ENCODE results near the gene WFS1. TPM values are rescaled to one million over a fixed set of nuclear protein-coding genes. Genes with fewer than 3 reads are reported as not detected.

WFS1 gene
- total and polyA plus RNA-seq, 2 donors (not counting 3 experiments of a cell fraction or from before 2014, with no cell fraction given), result 48.2 to 70.0 TPM

- intact Hi-C loops (cut with micrococcal nuclease), result no loop called here
- TF ChIP-seq CTCF (IDR thresholded peaks at IDR 0.05; ENCODE audit: extremely low read depth in 1 of 2, insufficient read depth in 1 of 2, low read depth in 1 of 2, low read length in 2 of 2), result no peak
- no peak for TF ChIP-seq MYC (IDR thresholded peaks at IDR 0.05; ENCODE audit: low read depth, low read length)
- TF ChIP-seq GATA2 (IDR thresholded peaks at IDR 0.05; ENCODE audit: insufficient read depth, insufficient read length, low read depth, low read length), result no peak
- no peak for TF ChIP-seq FOS (IDR thresholded peaks at IDR 0.05; ENCODE audit: borderline replicate concordance, insufficient read depth, low read length)
- no peak for TF ChIP-seq MAX (IDR thresholded peaks at IDR 0.05; ENCODE audit: insufficient read depth, insufficient read length)
- no peak for TF ChIP-seq EZH2 (IDR thresholded peaks at IDR 0.05; ENCODE audit: borderline replicate concordance, low read depth, low read length, severe bottlenecking)
- TF ChIP-seq POLR2AphosphoS5 (IDR thresholded peaks at IDR 0.05; ENCODE audit: insufficient read depth, low read depth, low read length), result no peak
- no peak for TF ChIP-seq JUN (IDR thresholded peaks at IDR 0.05; ENCODE audit: borderline replicate concordance, insufficient read depth, insufficient read length, low read depth)
- TF ChIP-seq POLR2A (IDR thresholded peaks at IDR 0.05; ENCODE audit: low read depth, low read length), result no peak
- Histone ChIP-seq H3K36me3 (ENCODE audit: control insufficient read depth in 2 of 2, extremely low read depth in 1 of 2, insufficient read depth in 2 of 2, low read length in 2 of 2) (no peaks in the 10 kb centered on the region), H3K4me1 (ENCODE audit: control insufficient read depth, extremely low read depth, insufficient read depth, low read length) (no peaks in the 10 kb centered on the region), H3K27me3 (ENCODE audit: control insufficient read depth in 2 of 2, insufficient read depth in 2 of 2, low read length in 2 of 2) (no peaks in the 10 kb centered on the region), H3K4me2 (ENCODE audit: insufficient read depth, low read length) (no peak overlapping the region), H3K27ac (ENCODE audit: insufficient read depth, low read depth, low read length) (no peak overlapping the region), H3K9me1 (replicated peaks; ENCODE audit: control insufficient read depth, extremely low read depth, insufficient read depth, low read length) (no peaks in the 10 kb centered on the region), H2AFZ (ENCODE audit: low read depth, low read length) (no peak overlapping the region), H3K9ac (replicated peaks; ENCODE audit: extremely low read depth, insufficient read depth, low read length) (no peak overlapping the region), H3K79me2 (ENCODE audit: control insufficient read depth, insufficient read depth, low read length) (no peaks in the 10 kb centered on the region), H3K4me3 (replicated peaks in 1 of 3; ENCODE audit: insufficient read depth in 1 of 3, low read depth in 1 of 3, low read length in 3 of 3) (no peak overlapping the region), H3K9me3 (replicated peaks; ENCODE audit: control insufficient read depth, insufficient read depth, low read length) (no peaks in the 10 kb centered on the region), H4K20me1 (replicated peaks; ENCODE audit: control insufficient read depth, extremely low read depth, insufficient read depth, low read length) (no peaks in the 10 kb centered on the region)
- no peak for FAIRE-seq
- dilution Hi-C loops (cut with MboI; ENCODE audit: extremely low pct_ligation_motif_present, low sequenced_read_pairs), result no loop called here
- no peak for DNase-seq (ENCODE audit: low read depth, low spot score)
- no TSS peak for BruUV-seq (replicated peaks)
- POLR2A ChIA-PET, result no interaction called here
- CTCF ChIA-PET, result no interaction called here
Measured at GRCh38 chr4:6229095-6229494, 40.6 kb upstream of the WFS1 start.
